ENCODE data around the gene VPS39. TPM values are rescaled to one million over a fixed set of nuclear protein-coding genes. Genes with fewer than 3 reads are reported as not detected.

VPS39 gene
- total RNA-seq, 3 donors from 2014 or later (not counting 1 experiment from before 2014, with no cell fraction given): 104 to 115 (median 112) TPM

- ATAC-seq (no peak), DNase-seq (no peak)
- H3K4me3 ChIP-seq (ENCODE audit: low read length): no peak overlapping the region
- Mint-ChIP-seq H3K4me3 (no peak overlapping the region), H3K27ac (no peak overlapping the region), H3K36me3 (no peaks in the 10 kb centered on the region), H3K4me1 (peaks cover 30 to 46% of the 10 kb centered on the region in 2 donors), H3K27me3 (ENCODE audit: low read depth in 2 of 2) (no peaks in the 10 kb centered on the region), H3K9me3 (no peaks in the 10 kb centered on the region)
- TF ChIP-seq CTCF (IDR thresholded peaks at IDR 0.05): no peak
- intact Hi-C loops (cut with micrococcal nuclease): no loop called here
- peaks cover 6% of the 10 kb centered on the region for H3K4me1 ChIP-seq (ENCODE audit: control insufficient read depth, insufficient read depth, low read length)
- 46% methylated on average over 2 of the region's 2 CpGs for WGBS (ENCODE audit: insufficient coverage)
- peaks cover 22% of the 10 kb centered on the region for H3K36me3 ChIP-seq (ENCODE audit: control insufficient read depth, insufficient read depth, low read length)
- H3K9me3 ChIP-seq (ENCODE audit: control insufficient read depth, insufficient read depth, low read length): no peaks in the 10 kb centered on the region
- H3K27ac ChIP-seq (ENCODE audit: low read length): no peak overlapping the region
- no peaks in the 10 kb centered on the region for H3K27me3 ChIP-seq (ENCODE audit: control insufficient read depth, insufficient read depth, low read length)
Measured at GRCh38 chr15:42202653-42203052, 5.5 kb downstream of the VPS39 start.

GRCh38 chr15:42201801-42202200 is 6.3 kb downstream of the VPS39 start:
- TF ChIP-seq CTCF (IDR thresholded peaks at IDR 0.05): no peak
- Mint-ChIP-seq H3K27ac (no peak overlapping the region), H3K36me3 (no peaks in the 10 kb centered on the region), H3K4me1 (peaks cover 22 to 37% of the 10 kb centered on the region in 2 donors), H3K4me3 (no peak overlapping the region), H3K27me3 (ENCODE audit: low read depth in 2 of 2) (no peaks in the 10 kb centered on the region), H3K9me3 (no peaks in the 10 kb centered on the region)
- Histone ChIP-seq H3K9me3 (ENCODE audit: control insufficient read depth, insufficient read depth, low read length) (no peaks in the 10 kb centered on the region), H3K36me3 (ENCODE audit: control insufficient read depth, insufficient read depth, low read length) (peaks cover 26% of the 10 kb centered on the region), H3K4me1 (ENCODE audit: control insufficient read depth, insufficient read depth, low read length) (peaks cover under 1% of the 10 kb centered on the region), H3K27ac (ENCODE audit: low read length) (no peak overlapping the region), H3K4me3 (ENCODE audit: low read length) (no peak overlapping the region), H3K27me3 (ENCODE audit: control insufficient read depth, insufficient read depth, low read length) (no peaks in the 10 kb centered on the region)
- ATAC-seq (no peak), DNase-seq (no peak)
- no CpG with 5 or more reads among the region's 1 CpG for WGBS (ENCODE audit: insufficient coverage)
- intact Hi-C loops (cut with micrococcal nuclease): no loop called here

- Histone ChIP-seq H3K27me3 (ENCODE audit: control insufficient read depth, insufficient read depth, low read length) (no peaks in the 10 kb centered on the region), H3K27ac (ENCODE audit: low read length) (no peak overlapping the region), H3K9me3 (ENCODE audit: control insufficient read depth, insufficient read depth, low read length) (no peaks in the 10 kb centered on the region), H3K4me1 (ENCODE audit: control insufficient read depth, insufficient read depth, low read length) (no peaks in the 10 kb centered on the region), H3K4me3 (ENCODE audit: low read length) (no peak overlapping the region), H3K36me3 (ENCODE audit: control insufficient read depth, insufficient read depth, low read length) (peaks cover 29% of the 10 kb centered on the region)
- no peak overlapping the region for H3K4me3 Mint-ChIP-seq
- intact Hi-C loops (cut with micrococcal nuclease): no loop called here
- ATAC-seq: no peak
- 96% methylated on average over 3 of the region's 5 CpGs for WGBS (ENCODE audit: insufficient coverage)
- H3K27me3 Mint-ChIP-seq (ENCODE audit: low read depth in 2 of 2): no peaks in the 10 kb centered on the region
- DNase-seq: no peak
- peaks cover 4 to 14% of the 10 kb centered on the region in 2 donors for H3K4me1 Mint-ChIP-seq
- H3K36me3 Mint-ChIP-seq: no peaks in the 10 kb centered on the region
- H3K9me3 Mint-ChIP-seq: no peaks in the 10 kb centered on the region
- H3K27ac Mint-ChIP-seq: peak overlapping the region in 1 of 2 donors; percentile 38
- TF ChIP-seq CTCF (IDR thresholded peaks at IDR 0.05): no peak
Measured at GRCh38 chr15:42199126-42199525, 9.0 kb downstream of the VPS39 start.

GRCh38 chr15:42198516-42198915 is 9.6 kb downstream of the VPS39 start:
- no peak for TF ChIP-seq CTCF (IDR thresholded peaks at IDR 0.05)
- Histone ChIP-seq H3K27ac (ENCODE audit: low read length) (no peak overlapping the region), H3K27me3 (ENCODE audit: control insufficient read depth, insufficient read depth, low read length) (no peaks in the 10 kb centered on the region), H3K36me3 (ENCODE audit: control insufficient read depth, insufficient read depth, low read length) (peaks cover 29% of the 10 kb centered on the region), H3K4me3 (ENCODE audit: low read length) (no peak overlapping the region), H3K4me1 (ENCODE audit: control insufficient read depth, insufficient read depth, low read length) (no peaks in the 10 kb centered on the region), H3K9me3 (ENCODE audit: control insufficient read depth, insufficient read depth, low read length) (no peaks in the 10 kb centered on the region)
- Mint-ChIP-seq H3K4me1 (peaks cover 9% of the 10 kb centered on the region in 2 donors), H3K9me3 (no peaks in the 10 kb centered on the region), H3K27ac (peak overlapping the region in 1 of 2 donors; percentile 38), H3K27me3 (ENCODE audit: low read depth in 2 of 2) (no peaks in the 10 kb centered on the region), H3K36me3 (no peaks in the 10 kb centered on the region), H3K4me3 (no peak overlapping the region)
- no peak for ATAC-seq
- intact Hi-C loops (cut with micrococcal nuclease): no loop called here
- WGBS (ENCODE audit: insufficient coverage): 100% methylated on average over 1 of the region's 1 CpG
- DNase-seq: no peak
